Natural killer cell treated with Interleukin-12 subunit alpha and Interleukin-12 subunit beta and Interleukin-15 and Interleukin-18, amount 100 ng/mL, for 72 hours (primary cell): ENCODE data around the gene INPP5K. TPM values are rescaled to one million over a fixed set of nuclear protein-coding genes. Genes with fewer than 3 reads are reported as not detected.
"Not testable (repeated sequence)": the region's sequence is repeated elsewhere in the genome, so short reads cannot be mapped to it uniquely, and the experiment has no call there.

Experiments used
- ATAC-seq, 2 donors: fragments of 150-1000 bp; cut with Tn5 transposase in 1 of 2; sonication (Bioruptor Pico), chemical (Tn5 transposase) in 1 of 2; 2 replicates each; pipeline ENCODE4 v1.10.0; 2021
- DNase-seq: peaks from one replicate; pipeline ENCODE4 v3.0.0; 2022; ENCODE audit warnings: low spot score
- H3K27ac Mint-ChIP-seq, 2 donors: 1 replicate in 1 of 2; 2 replicates in 1 of 2; pipeline ENCODE4 v1.8.0; 2022; ENCODE audit warnings: mixed read lengths in 2 of 2, mild to moderate bottlenecking in 1 of 2, moderate library complexity in 1 of 2
- H3K27me3 Mint-ChIP-seq, 2 donors: 1 replicate in 1 of 2; 2 replicates in 1 of 2; pipeline ENCODE4 v1.8.0; 2022; ENCODE audit warnings: mixed read lengths in 2 of 2
- H3K36me3 Mint-ChIP-seq: one replicate; pipeline ENCODE4 v1.8.0; 2022; ENCODE audit warnings: mixed read lengths
- H3K4me1 Mint-ChIP-seq, 2 donors: 1 replicate in 1 of 2; 2 replicates in 1 of 2; pipeline ENCODE4 v1.8.0; 2022; ENCODE audit warnings: low read depth in 2 of 2, mixed read lengths in 2 of 2, mild to moderate bottlenecking in 1 of 2
- H3K4me3 Mint-ChIP-seq: one replicate; pipeline ENCODE4 v1.8.0; 2022; ENCODE audit warnings: mixed read lengths
- H3K9me3 Mint-ChIP-seq: 2 replicates; pipeline ENCODE4 v1.8.0; 2022; ENCODE audit warnings: mixed read lengths
- total RNA-seq, 2 donors: library from RNA; stranded (reverse); gene quantifications; one replicate each; pipeline ENCODE4 v1.2.3, GENCODE V29; 2022

INPP5K gene
- total RNA-seq, result 10 to 100 TPM; 34.9 to 43.8 TPM

DNA sequence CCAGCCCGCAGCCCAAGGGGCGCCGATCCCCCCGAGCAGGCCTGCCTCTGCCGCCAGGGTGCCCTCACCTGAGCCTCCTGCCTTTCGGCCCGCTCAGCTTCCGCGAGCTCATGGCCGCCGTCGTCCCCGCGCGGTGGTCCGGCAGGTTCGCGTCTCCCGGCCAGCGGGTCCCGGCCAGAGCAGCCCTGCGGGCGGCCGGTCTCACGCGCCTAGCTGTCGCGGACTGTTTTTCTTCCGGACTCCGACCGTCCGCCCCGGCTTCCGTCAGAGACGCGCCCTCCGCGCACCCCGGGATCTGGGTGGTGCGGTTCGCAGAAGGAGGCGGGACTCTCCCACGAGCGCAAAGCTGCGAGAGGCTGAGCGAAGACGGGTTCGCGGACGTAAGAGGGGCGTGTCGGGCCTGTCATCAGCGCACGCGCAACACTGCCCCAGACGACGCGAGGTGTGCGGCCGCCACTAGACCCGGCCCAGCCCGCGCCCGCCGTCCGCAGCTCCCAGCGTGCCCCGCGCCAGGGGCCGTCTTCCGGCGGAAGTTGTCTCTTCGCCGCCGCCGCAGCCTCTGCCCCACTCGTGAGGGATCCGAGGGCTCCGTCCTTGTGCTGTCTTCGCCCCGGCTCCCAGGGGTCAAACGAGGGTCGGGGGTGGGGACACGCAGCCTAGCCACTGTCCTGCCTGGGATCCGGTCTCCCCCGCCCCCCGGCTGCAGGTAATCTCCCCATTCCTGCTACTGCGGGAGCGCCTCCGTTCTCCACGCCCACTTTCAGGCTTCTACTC, at the start of gene INPP5K:
TSS of gene INPP5K (minus strand) at position 225 of the 774 bp plus-strand sequence. CDS start at position 112, 113 bp downstream.
- Mint-ChIP-seq H3K9me3 (no peaks in the 10 kb centered on the region), H3K27me3 (no peaks in the 10 kb centered on the region), H3K4me1 (peaks cover 15 to 25% of the 10 kb centered on the region in 2 donors), H3K36me3 (peaks cover 4% of the 10 kb centered on the region), H3K4me3 (peak within 1 kb of the TSS; percentile 97), H3K27ac (peak within 1 kb of the TSS; percentile 79 to 87)
- peak; percentile 99 for DNase-seq
- peak; percentile 99 for ATAC-seq

- Mint-ChIP-seq H3K9me3 (no peaks in the 10 kb centered on the region), H3K4me3 (no peak overlapping the region), H3K27me3 (no peaks in the 10 kb centered on the region), H3K27ac (no peak overlapping the region), H3K36me3 (no peaks in the 10 kb centered on the region), H3K4me1 (peaks cover 25 to 28% of the 10 kb centered on the region in 2 donors)
- DNase-seq (no peak), ATAC-seq (no peak)
Observed at GRCh38 chr17:1565877-1566276, 49.5 kb upstream of the INPP5K start.

DNA sequence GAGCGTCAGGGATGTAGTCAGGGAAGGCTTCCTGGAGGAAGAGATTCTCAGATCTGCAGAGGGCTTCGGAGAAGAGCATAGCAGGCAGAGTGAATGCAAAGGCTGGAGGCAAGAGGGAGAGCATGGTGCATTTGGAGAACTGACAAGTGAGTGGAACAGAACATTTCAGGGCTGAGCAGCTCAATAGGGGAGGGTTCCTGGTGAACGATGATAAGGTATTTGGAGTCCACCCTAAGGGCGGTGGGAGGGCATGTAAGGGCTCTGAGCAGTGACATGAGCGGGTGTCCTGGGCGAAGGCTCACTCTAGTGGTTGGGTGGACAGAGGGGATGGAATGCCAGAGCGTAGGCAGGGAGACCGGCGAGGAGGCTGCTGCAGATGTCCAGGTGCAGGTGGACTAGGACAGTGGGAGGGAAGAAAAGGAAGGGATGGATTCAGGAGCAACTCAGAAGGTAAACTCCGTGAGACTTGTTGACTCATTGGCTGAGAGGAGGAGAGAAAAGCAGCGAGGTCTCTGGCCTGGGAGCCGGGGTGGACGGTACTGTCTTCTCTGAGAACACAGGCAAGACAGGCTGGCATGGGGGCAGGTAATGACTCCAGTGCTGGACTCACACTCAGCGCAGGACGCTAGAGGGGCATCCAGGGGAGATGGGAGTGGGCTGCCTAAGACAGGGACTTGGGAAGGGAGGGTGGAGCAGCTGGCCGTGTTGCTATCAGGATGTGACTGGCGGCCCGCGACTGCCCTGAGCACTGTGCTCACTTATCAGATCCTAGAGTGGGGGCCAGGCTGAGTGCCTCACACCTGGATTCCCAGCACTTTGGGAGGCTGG, 47.6 kb upstream of the INPP5K start:
- Mint-ChIP-seq H3K4me1 (peaks cover 33 to 34% of the 10 kb centered on the region in 2 donors), H3K9me3 (no peaks in the 10 kb centered on the region), H3K4me3 (peak overlapping the region; percentile 24), H3K36me3 (no peaks in the 10 kb centered on the region), H3K27me3 (no peaks in the 10 kb centered on the region), H3K27ac (peak overlapping the region; percentile 7 to 69)
- ATAC-seq (no peak), DNase-seq (no peak)

- H3K36me3 Mint-ChIP-seq, H3K27me3 Mint-ChIP-seq, H3K9me3 Mint-ChIP-seq, ATAC-seq, DNase-seq: not testable (repeated sequence)
- Mint-ChIP-seq H3K4me1 (peaks cover 33 to 35% of the 10 kb centered on the region in 2 donors), H3K4me3 (peak overlapping the region; percentile 24), H3K27ac (peak overlapping the region; percentile 7 to 69)
Observed at GRCh38 chr17:1563471-1563785, 47.0 kb upstream of the INPP5K start.

- Mint-ChIP-seq H3K27me3 (no peaks in the 10 kb centered on the region), H3K27ac (no peak overlapping the region), H3K9me3 (no peaks in the 10 kb centered on the region), H3K4me3 (peak overlapping the region; percentile 87), H3K36me3 (no peaks in the 10 kb centered on the region), H3K4me1 (peaks cover 26 to 30% of the 10 kb centered on the region in 2 donors)
- ATAC-seq (peak; percentile 70 to 78), DNase-seq (no peak)
Observed at GRCh38 chr17:1562176-1562643, 45.8 kb upstream of the INPP5K start.

DNA sequence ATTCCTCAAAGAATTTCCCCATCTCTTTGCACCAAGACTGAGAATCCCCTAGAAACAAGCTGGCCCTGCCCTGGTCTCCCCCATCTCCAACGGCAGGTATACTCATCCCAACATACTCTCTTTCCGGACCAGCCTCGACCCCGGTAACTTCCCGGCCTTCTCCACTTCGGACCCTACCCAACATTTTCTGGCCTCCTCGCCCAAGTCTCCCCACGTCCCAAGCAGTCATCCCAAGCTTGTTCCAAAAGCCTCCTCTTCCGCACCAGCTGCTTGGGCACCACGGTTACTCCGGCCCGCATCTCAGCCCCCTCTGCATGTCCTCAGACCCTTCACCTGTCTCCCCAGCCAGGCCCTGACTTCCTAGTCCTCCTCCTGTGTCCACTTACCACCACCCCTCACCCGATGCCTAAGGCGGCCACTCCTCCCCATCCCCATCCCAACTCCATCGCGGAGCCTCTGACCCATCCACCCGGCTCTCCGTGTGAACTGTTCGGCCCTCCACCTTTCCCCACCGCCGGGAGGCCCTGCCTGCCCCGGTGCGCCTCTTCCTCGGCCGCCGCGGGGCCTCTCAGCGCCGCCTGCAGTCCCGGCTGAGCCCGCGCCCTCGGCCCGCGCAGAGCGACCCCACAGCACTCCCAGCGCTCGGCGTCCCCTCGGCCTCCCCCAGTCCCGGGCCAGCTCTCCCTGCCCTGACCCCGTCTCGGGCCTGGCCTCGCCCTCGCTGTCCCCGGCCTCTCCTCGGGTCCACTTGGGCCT, 45.2 kb upstream of the INPP5K start:
- no peaks in the 10 kb centered on the region for H3K9me3 Mint-ChIP-seq
- ATAC-seq, result peak; percentile 1 to 45
- H3K36me3 Mint-ChIP-seq, result no peaks in the 10 kb centered on the region
- no peaks in the 10 kb centered on the region for H3K27me3 Mint-ChIP-seq
- peaks cover 23 to 27% of the 10 kb centered on the region in 2 donors for H3K4me1 Mint-ChIP-seq
- DNase-seq, result peak; percentile 64
- peak overlapping the region; percentile 62 to 80 for H3K27ac Mint-ChIP-seq
- H3K4me3 Mint-ChIP-seq, result peak overlapping the region; percentile 87

- Mint-ChIP-seq H3K4me1 (peaks cover 26 to 30% of the 10 kb centered on the region in 2 donors), H3K4me3 (peak overlapping the region; percentile 87), H3K27ac (peak overlapping the region; percentile 62 to 80)
Observed at GRCh38 chr17:1560858-1561355, 44.5 kb upstream of the INPP5K start.

DNA sequence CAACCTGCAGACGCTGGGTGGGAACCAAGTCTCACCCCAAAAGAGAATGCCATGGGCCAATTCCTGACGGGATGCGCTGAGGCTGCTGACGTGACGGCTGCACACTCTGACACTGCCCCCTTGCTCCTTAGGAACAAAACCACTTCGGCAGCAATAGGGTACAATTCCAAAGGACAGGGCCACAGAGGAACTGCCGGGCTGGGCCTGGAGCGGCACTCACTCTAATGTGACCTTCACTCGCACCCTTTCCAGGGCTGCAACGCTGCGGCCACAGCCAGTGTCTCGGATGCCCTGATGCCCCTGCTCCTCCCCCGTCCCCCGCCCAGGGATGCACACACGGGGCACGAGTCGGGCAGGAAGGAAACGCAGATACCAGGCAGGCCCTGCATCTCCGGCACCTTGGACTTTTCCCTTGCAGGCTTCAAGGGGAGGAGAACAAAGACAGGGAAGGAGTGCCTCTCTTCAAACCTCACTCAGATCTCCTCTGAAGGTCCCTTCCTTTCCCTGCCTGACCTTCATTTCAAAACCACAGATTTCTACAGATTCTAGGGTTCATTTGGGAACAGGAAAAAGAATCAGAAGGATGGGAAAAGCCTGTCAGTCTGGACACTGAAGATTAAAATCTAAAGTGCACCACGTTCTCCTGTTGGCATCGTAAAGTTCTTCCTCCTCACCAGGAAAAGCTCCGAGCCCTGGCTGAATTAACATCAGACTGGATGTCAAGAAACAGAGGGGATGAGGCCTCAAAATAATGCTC, 43.9 kb upstream of the INPP5K start:
- ATAC-seq (no peak), DNase-seq (no peak)
- Mint-ChIP-seq H3K27ac (peak overlapping the region in 1 of 2 donors; percentile 80), H3K4me3 (peak overlapping the region; percentile 27), H3K4me1 (peaks cover 27 to 28% of the 10 kb centered on the region in 2 donors), H3K36me3 (no peaks in the 10 kb centered on the region), H3K9me3 (no peaks in the 10 kb centered on the region), H3K27me3 (no peaks in the 10 kb centered on the region)

More at GRCh38 chr17:1560858-1561355, 44.5 kb upstream of the INPP5K start:
- no peak for ATAC-seq
- no peak for DNase-seq
- Mint-ChIP-seq H3K9me3 (no peaks in the 10 kb centered on the region), H3K36me3 (no peaks in the 10 kb centered on the region), H3K27me3 (no peaks in the 10 kb centered on the region)

DNA sequence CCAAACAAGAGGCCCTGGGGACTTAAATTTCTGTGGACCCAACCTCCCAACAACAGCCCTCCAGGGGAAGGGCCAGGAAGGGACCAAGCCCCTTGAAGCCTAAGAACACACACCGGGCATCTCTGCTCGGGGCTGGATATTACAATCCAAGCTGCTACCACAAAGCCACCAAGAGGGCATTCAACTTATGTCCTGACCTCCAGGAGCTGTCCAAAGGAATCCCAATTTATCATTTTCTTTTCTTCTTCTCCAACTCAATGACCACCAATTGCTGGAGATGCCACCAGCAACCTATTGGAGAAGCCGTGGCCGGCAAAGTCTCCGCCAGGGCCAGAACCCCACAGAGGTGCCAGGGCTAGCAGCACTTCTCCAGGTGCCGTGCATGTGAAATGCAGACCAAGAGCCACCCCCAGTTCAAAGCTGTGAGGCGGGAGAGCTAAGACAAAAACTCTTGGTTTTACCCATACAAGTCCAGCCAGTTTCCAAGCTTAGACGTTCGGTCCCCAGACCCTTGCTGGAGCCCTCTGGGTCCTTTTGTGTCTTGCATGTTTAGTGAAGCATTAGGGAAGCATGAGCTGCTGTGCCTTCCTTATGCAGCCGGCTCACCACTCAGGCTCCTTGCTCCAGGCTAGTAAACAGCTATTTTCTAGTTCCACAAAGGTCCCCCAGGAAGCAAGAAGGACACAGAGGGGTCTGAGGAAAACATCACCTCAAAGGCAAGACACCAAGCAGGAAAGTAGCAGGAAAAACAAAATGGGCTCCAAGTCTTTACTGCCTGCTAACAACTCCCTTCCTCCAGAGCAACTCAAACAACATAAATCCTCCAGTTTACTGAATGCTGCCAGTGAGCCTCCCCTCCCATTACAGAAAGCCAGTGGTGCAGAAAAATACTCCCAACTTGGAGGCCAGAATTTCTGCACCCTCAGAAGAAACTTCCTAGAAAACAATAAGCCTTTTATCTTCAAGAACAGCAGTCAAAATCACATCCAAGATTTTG, 42.9 kb upstream of the INPP5K start:
- ATAC-seq, result no peak
- Mint-ChIP-seq H3K36me3 (no peaks in the 10 kb centered on the region), H3K27me3 (no peaks in the 10 kb centered on the region), H3K4me3 (peak overlapping the region; percentile 27), H3K27ac (no peak overlapping the region), H3K9me3 (no peaks in the 10 kb centered on the region), H3K4me1 (peaks cover 28 to 29% of the 10 kb centered on the region in 2 donors)
- no peak for DNase-seq

DNA sequence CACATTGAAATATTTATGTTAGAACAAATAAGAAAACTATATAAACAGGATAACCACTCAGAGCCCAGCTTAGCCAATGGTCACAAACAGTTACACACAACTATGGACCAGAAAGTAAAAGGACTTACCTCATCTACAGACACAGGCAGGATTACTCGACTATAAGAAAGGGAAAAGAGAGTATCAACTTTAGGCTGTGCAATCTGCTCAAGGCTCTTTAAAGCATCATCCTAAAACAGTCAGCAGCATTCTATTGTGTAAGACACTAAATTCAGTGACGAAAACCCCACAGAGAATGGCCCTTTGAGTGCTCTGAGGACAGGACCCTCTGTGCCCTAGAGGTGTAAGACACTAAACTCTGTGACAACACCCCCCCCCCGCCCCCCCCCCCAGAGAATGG, 42.0 kb upstream of the INPP5K start:
- H3K4me1 Mint-ChIP-seq, result peaks cover 28 to 29% of the 10 kb centered on the region in 2 donors

GRCh38 chr17:1557355-1558095, 41.1 kb upstream of the INPP5K start:
- Mint-ChIP-seq H3K4me1 (peaks cover 28 to 29% of the 10 kb centered on the region in 2 donors), H3K36me3 (no peaks in the 10 kb centered on the region), H3K4me3 (no peak overlapping the region), H3K27ac (no peak overlapping the region), H3K27me3 (no peaks in the 10 kb centered on the region), H3K9me3 (no peaks in the 10 kb centered on the region)
- no peak for ATAC-seq
- DNase-seq, result no peak

More for the DNA sequence above, 42.0 kb upstream of the INPP5K start:
- no peak overlapping the region for H3K27ac Mint-ChIP-seq
- DNase-seq (no peak), ATAC-seq (no peak)
- H3K36me3 Mint-ChIP-seq, result no peaks in the 10 kb centered on the region
- H3K9me3 Mint-ChIP-seq, result no peaks in the 10 kb centered on the region
- no peaks in the 10 kb centered on the region for H3K27me3 Mint-ChIP-seq
- no peak overlapping the region for H3K4me3 Mint-ChIP-seq
